B cell (primary cell): ENCODE results near the gene GMCL2.

Experiments
- CTCF ChIP-seq: fragments of 200-600 bp; IDR thresholded peaks from one replicate; pipeline ENCODE4 v1.8.0; 2022; ENCODE audit warnings: antibody characterized with exemption, mild to moderate bottlenecking
- EZH2 ChIP-seq: IDR thresholded peaks from 2 replicates; pipeline ENCODE4 v1.6.1; 2012; ENCODE audit warnings: borderline replicate concordance, low read depth, mild to moderate bottlenecking, moderate library complexity, low read length; ENCODE audit not compliant: insufficient read depth, poor library complexity, severe bottlenecking

DNA sequence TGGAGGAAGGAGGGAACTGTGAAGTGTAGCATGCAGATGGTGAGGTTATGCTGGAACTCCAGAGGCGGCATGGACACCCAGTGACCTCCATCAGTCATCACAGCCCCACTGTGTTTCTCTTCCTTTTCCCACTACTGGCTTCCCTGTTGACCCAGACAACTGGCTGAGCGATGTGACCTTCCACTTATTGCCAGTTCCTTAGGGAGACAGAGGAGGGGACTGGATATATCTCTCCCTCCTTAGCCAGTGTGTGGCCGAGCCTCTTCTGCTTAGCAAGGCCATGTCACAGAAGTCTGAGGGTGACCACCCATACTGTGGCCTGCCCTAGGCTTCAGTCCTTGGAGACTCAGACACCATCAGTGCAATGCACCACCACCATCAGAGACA is 48.4 kb upstream of the GMCL2 start:
- TF ChIP-seq CTCF (no peak), EZH2 (no peak)
